GM18505 (cell line): ENCODE data around the gene ZFPL1.

Experiments
- ATAC-seq: cut with Tn5 transposase; IDR thresholded peaks from one replicate; pipeline ENCODE4 v1.9.1; 2021; ENCODE audit not compliant: unreplicated experiment
- POLR2A ChIP-seq: IDR thresholded peaks from 4 replicates; pipeline ENCODE4 v1.6.1; 2011; ENCODE audit warnings: borderline replicate concordance; ENCODE audit not compliant: insufficient read depth, insufficient read length; ENCODE audit errors: extremely low read depth

The ZFPL1 gene

GRCh38 chr11:65053827-65054508 lies 30.1 kb upstream of the ZFPL1 start:
- TF ChIP-seq POLR2A = no peak
- no peak for ATAC-seq

- no peak for ATAC-seq
These were observed 28.5 kb upstream of the ZFPL1 start for GRCh38 chr11:65055538-65055937.

GRCh38 chr11:65056999-65057398 lies 27.0 kb upstream of the ZFPL1 start:
- no peak for ATAC-seq
- TF ChIP-seq POLR2A = no peak

More at GRCh38 chr11:65055538-65055937, 28.5 kb upstream of the ZFPL1 start:
- no peak for TF ChIP-seq POLR2A

GRCh38 chr11:65057526-65057925 lies 26.5 kb upstream of the ZFPL1 start:
- TF ChIP-seq POLR2A = no peak
- no peak for ATAC-seq

GRCh38 chr11:65058012-65058411 lies 26.0 kb upstream of the ZFPL1 start:
- ATAC-seq = no peak

GRCh38 chr11:65058419-65059054 lies 25.5 kb upstream of the ZFPL1 start, which contains the start of gene NAALADL1:
TSS of gene NAALADL1 (minus strand) at chr11:65058553. CDS start at chr11:65058521, 32 bp downstream.
- no peak for TF ChIP-seq POLR2A
- ATAC-seq = no peak

More at GRCh38 chr11:65058012-65058411, 26.0 kb upstream of the ZFPL1 start:
- no peak for TF ChIP-seq POLR2A

GRCh38 chr11:65059523-65059922 lies 24.5 kb upstream of the ZFPL1 start:
- no peak for ATAC-seq

GRCh38 chr11:65059959-65060824 lies 23.8 kb upstream of the ZFPL1 start:
- no peak for ATAC-seq
- no peak for TF ChIP-seq POLR2A

More at GRCh38 chr11:65059523-65059922, 24.5 kb upstream of the ZFPL1 start:
- no peak for TF ChIP-seq POLR2A

GRCh38 chr11:65060913-65061408 lies 23.1 kb upstream of the ZFPL1 start:
- no peak for TF ChIP-seq POLR2A
- no peak for ATAC-seq

GRCh38 chr11:65063532-65063931 lies 20.5 kb upstream of the ZFPL1 start:
- no peak for ATAC-seq
- TF ChIP-seq POLR2A = no peak

- ATAC-seq = no peak
- no peak for TF ChIP-seq POLR2A
These were observed 19.2 kb upstream of the ZFPL1 start for GRCh38 chr11:65064847-65065240.

GRCh38 chr11:65065851-65066250 lies 18.2 kb upstream of the ZFPL1 start:
- TF ChIP-seq POLR2A = no peak
- no peak for ATAC-seq

- ATAC-seq = no peak
- TF ChIP-seq POLR2A = no peak
These were observed 17.7 kb upstream of the ZFPL1 start for GRCh38 chr11:65066315-65066714.
